Hepatocyte (in vitro differentiated cells): ENCODE data around the gene LRRC3. TPM values are rescaled to one million over a fixed set of nuclear protein-coding genes. Genes with fewer than 3 reads are reported as not detected.

Experiments used
- DNase-seq: peaks from one replicate; pipeline ENCODE4 v3.0.0-alpha.2; 2016; ENCODE audit warnings: low spot score
- H2AFZ ChIP-seq: fragments of 200-600 bp; sonication (generic); 2 replicates; pipeline ENCODE4 v1.6.0; 2016; ENCODE audit warnings: antibody characterized with exemption, mild to moderate bottlenecking
- H3K27ac ChIP-seq: fragments of 200-600 bp; sonication (generic); 2 replicates; pipeline ENCODE4 v1.5.1; 2016; ENCODE audit warnings: mild to moderate bottlenecking
- H3K27me3 ChIP-seq: fragments of 200-600 bp; sonication (generic); 2 replicates; pipeline ENCODE4 v1.6.1; 2016
- H3K36me3 ChIP-seq: fragments of 200-600 bp; sonication (generic); replicated peaks from 2 replicates; pipeline ENCODE4 v1.5.1; 2016; ENCODE audit warnings: low read depth; ENCODE audit not compliant: insufficient read depth
- H3K4me1 ChIP-seq: fragments of 200-600 bp; sonication (generic); 2 replicates; pipeline ENCODE4 v1.5.1; 2016; ENCODE audit warnings: mild to moderate bottlenecking, moderate library complexity; ENCODE audit not compliant: insufficient read depth
- H3K4me2 ChIP-seq: fragments of 200-600 bp; sonication (generic); 2 replicates; pipeline ENCODE4 v1.6.0; 2016
- H3K4me3 ChIP-seq: fragments of 200-600 bp; sonication (generic); 2 replicates; pipeline ENCODE4 v1.5.1; 2016; ENCODE audit warnings: mild to moderate bottlenecking
- H3K79me2 ChIP-seq: fragments of 200-600 bp; sonication (generic); 2 replicates; pipeline ENCODE4 v1.6.0; 2017; ENCODE audit warnings: mild to moderate bottlenecking
- H3K9me2 ChIP-seq: fragments of 200-600 bp; sonication (generic); replicated peaks from 2 replicates; pipeline ENCODE4 v1.6.0; 2017; ENCODE audit warnings: mild to moderate bottlenecking; ENCODE audit not compliant: insufficient read depth
- H3K9me3 ChIP-seq: fragments of 200-600 bp; sonication (generic); 2 replicates; pipeline ENCODE4 v1.5.1; 2016; ENCODE audit warnings: low read depth, mild to moderate bottlenecking
- H4K20me1 ChIP-seq: fragments of 200-600 bp; sonication (generic); 2 replicates; pipeline ENCODE4 v1.6.0; 2016; ENCODE audit warnings: mild to moderate bottlenecking; ENCODE audit not compliant: insufficient read depth, poor library complexity, severe bottlenecking
- EZH2 ChIP-seq: fragments of 200-600 bp; sonication (generic); IDR thresholded peaks from 2 replicates; pipeline ENCODE4 v1.6.1; 2016; ENCODE audit warnings: antibody characterized with exemption, mild to moderate bottlenecking, borderline replicate concordance
- EZH2phosphoT487 ChIP-seq: fragments of 200-600 bp; sonication (generic); IDR thresholded peaks from one replicate; pipeline ENCODE4 v1.6.1; 2018; ENCODE audit warnings: antibody characterized with exemption, mild to moderate bottlenecking, low read depth, moderate library complexity; ENCODE audit not compliant: unreplicated experiment, severe bottlenecking
- WGBS: methylation state at CpG from one replicate; pipeline ENCODE4 v1.1.6; 2016; ENCODE audit warnings: low lambda C conversion rate; ENCODE audit errors: missing lambda C conversion rate; 5-methylcytosine and 5-hydroxymethylcytosine counted together
- polyA plus RNA-seq: library from polyadenylated mRNA; unstranded; fragments of >200 nt; fragmentation: Nextera tagmentation; extraction: Ambion mirVana; gene quantifications from 2 replicates; pipeline ENCODE4 v1.2.1, GENCODE V29; 2016
- total RNA-seq: library from RNA; depleted of rRNA; stranded (reverse); fragments of >200 nt; gene quantifications from 2 replicates; pipeline ENCODE4 v1.2.3, GENCODE V29; 2014
- TF ChIP-seq, protein P1 (sequence below): fragments of 200-600 bp; sonication (generic); IDR thresholded peaks from 2 replicates; pipeline ENCODE4 v1.5.1; 2016; ENCODE audit warnings: antibody characterized with exemption, mild to moderate bottlenecking; ENCODE audit not compliant: poor library complexity

The LRRC3 gene
- total and polyA plus RNA-seq, 2 experiments from 2014 or later = 7.2 to 7.3 TPM

DNA sequence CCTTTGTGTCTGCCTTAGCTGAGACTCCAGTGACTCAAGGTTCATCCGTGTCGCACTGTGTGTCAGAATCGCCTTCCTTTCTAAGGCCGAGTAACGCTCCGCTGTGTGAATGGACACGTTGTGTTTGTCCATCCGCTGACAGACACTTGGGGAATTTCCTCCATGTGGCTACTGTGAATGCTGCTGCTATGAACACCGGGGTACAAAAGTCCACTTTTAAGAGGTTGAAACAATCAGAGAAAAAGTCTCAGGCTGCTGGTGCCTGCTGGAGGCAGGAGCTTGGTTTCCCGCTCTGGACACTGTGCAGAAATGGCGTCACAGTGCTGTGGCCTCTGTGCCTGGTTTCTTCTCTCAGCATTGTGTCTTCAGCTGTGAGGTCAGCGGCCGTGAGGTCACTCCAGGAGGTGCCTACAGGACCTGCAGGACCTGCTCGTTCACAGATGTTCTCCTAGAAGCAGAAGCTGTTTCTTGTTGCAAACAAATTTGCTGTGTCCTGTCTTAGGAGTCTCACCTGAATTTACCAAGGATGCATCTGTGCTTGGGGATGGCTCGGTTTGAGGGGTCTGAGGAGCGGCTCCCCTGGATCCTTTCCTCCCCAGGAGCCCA, 50.5 kb downstream of the LRRC3 start:
- H2AFZ ChIP-seq = no peak overlapping the region
- DNase-seq = peak; percentile 73
- 66% methylated on average over 16 of the region's 16 CpGs for WGBS

DNA sequence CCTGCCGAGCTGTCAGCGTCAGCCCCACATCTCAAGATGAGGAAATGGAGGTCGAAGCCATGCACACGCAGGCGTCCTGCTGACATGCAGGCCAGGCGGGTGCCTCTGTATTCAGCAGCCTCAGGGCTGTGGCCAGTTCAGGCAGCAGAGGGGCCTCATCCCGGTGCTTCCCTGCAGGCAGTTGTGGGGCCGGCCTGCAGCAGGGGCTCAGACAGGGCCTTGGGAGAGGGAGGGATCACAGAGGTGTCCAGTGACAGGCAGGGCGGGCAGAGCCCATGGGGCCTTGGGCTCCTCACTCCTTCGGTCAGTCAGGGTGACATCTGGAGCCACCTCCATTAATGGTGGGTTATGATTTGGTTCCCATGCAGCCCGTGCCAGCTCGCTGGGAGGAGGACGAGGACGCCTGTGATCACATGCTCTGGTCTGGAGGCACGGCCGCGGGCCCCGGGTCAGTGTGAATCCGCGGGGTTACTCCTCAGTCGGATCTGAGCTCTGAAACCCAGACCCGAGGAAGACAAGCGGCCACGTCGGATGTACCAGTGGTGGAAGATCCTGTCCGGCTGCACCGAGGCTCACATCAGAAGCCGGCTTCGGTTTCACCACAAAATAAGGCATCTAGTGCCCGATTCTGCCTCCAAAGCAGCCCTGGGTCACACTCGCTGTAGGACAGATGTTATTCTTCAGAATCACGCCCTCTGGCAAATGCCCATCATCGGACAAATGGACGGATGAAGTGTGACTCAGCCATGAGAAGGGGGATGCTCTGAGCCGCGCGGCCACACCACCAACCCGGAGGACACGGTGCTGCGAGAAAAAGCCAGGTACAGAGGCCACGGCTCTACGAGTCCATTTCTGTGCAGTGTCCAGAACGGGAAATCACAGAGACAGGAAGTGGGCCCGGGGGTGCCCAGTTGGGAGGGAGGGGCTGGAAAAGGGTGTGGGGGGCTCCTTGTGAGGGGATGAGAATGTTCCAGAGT, 51.3 kb downstream of the LRRC3 start:
- TF ChIP-seq, protein P1, sequence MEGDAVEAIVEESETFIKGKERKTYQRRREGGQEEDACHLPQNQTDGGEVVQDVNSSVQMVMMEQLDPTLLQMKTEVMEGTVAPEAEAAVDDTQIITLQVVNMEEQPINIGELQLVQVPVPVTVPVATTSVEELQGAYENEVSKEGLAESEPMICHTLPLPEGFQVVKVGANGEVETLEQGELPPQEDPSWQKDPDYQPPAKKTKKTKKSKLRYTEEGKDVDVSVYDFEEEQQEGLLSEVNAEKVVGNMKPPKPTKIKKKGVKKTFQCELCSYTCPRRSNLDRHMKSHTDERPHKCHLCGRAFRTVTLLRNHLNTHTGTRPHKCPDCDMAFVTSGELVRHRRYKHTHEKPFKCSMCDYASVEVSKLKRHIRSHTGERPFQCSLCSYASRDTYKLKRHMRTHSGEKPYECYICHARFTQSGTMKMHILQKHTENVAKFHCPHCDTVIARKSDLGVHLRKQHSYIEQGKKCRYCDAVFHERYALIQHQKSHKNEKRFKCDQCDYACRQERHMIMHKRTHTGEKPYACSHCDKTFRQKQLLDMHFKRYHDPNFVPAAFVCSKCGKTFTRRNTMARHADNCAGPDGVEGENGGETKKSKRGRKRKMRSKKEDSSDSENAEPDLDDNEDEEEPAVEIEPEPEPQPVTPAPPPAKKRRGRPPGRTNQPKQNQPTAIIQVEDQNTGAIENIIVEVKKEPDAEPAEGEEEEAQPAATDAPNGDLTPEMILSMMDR = no peak
- no peak for TF ChIP-seq EZH2
- no peak for TF ChIP-seq EZH2phosphoT487
- no peak for DNase-seq
- Histone ChIP-seq H2AFZ (no peak overlapping the region), H3K79me2 (no peaks in the 10 kb centered on the region), H3K27ac (peak overlapping the region; percentile 59), H3K4me3 (no peak overlapping the region), H3K4me1 (peaks cover 8% of the 10 kb centered on the region), H3K9me2 (no peaks in the 10 kb centered on the region), H3K4me2 (no peak overlapping the region), H3K9me3 (no peaks in the 10 kb centered on the region), H3K27me3 (no peaks in the 10 kb centered on the region), H3K36me3 (no peaks in the 10 kb centered on the region), H4K20me1 (no peaks in the 10 kb centered on the region)
- WGBS = 85% methylated on average over 43 of the region's 44 CpGs

More for the DNA sequence above, 50.5 kb downstream of the LRRC3 start:
- Histone ChIP-seq H3K9me2 (no peaks in the 10 kb centered on the region), H3K27ac (peak overlapping the region; percentile 59), H4K20me1 (no peaks in the 10 kb centered on the region), H3K4me2 (no peak overlapping the region), H3K27me3 (no peaks in the 10 kb centered on the region), H3K36me3 (no peaks in the 10 kb centered on the region), H3K4me3 (no peak overlapping the region), H3K79me2 (no peaks in the 10 kb centered on the region), H3K4me1 (peaks cover 7% of the 10 kb centered on the region), H3K9me3 (no peaks in the 10 kb centered on the region)
- TF ChIP-seq EZH2 = no peak
- no peak for TF ChIP-seq EZH2phosphoT487
- TF ChIP-seq, protein P1 = no peak

DNA sequence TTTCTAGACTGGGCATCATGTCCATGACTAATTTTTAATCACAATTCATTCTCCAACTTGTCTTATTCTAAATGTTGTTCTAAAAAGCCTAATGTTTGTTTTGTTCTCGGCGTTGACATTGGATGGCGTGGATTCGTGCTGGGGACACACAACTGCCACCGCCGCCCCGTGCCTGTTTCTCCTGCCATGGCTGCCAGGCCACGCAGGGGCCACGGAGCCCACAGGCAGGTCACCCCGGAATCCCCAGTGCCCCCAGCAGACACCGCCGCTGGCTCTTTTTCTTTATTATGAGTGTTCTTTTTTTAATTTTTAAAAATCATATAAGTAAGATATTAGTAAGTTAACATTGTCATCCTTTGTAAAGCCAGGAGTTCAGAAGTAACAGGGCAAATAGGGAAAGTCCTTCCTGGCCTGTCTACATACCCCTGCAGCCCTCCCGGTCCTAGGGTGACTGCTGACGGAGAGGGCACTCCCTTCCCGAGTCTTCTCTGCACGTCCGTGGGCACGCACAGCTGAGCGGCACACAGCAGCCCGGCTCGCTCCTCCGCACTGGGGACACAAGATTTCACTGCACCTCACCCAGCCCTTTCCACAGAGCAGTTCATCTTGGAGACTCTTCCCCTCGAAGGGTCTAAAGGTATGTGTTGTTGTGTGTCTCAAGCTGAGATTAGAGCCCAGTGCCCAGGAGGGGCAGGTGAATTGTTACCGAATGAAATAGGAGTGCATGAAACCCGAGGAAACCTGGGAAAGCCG, 52.5 kb downstream of the LRRC3 start:
- 92% methylated on average over 26 of the region's 26 CpGs for WGBS
- H3K27me3 ChIP-seq = no peaks in the 10 kb centered on the region

More for the DNA sequence above, 52.5 kb downstream of the LRRC3 start:
- H3K79me2 ChIP-seq = no peaks in the 10 kb centered on the region
- no peaks in the 10 kb centered on the region for H4K20me1 ChIP-seq
- no peak overlapping the region for H3K4me3 ChIP-seq
- no peak for DNase-seq
- H3K9me3 ChIP-seq = no peaks in the 10 kb centered on the region
- no peak overlapping the region for H2AFZ ChIP-seq
- TF ChIP-seq, protein P1 = no peak
- no peak for TF ChIP-seq EZH2phosphoT487
- no peak for TF ChIP-seq EZH2
- no peaks in the 10 kb centered on the region for H3K9me2 ChIP-seq
- H3K27ac ChIP-seq = no peak overlapping the region
- peaks cover 8% of the 10 kb centered on the region for H3K4me1 ChIP-seq
- no peaks in the 10 kb centered on the region for H3K36me3 ChIP-seq
- H3K4me2 ChIP-seq = no peak overlapping the region
